Esophagus muscularis mucosa (tissue), 4 donors: ENCODE results near the gene STK39. TPM values are rescaled to one million over a fixed set of nuclear protein-coding genes. Genes with fewer than 3 reads are reported as not detected.

Source experiments
- DNase-seq: peaks from one replicate; pipeline ENCODE4 v3.0.0-alpha.2; 2017; ENCODE audit errors: extremely low spot score
- H3K27ac ChIP-seq, 4 donors: fragments of 200-600 bp; sonication (generic); replicated peaks in 1 of 4; 1 replicate in 3 of 4; 2 replicates in 1 of 4; pipeline ENCODE4 v1.5.1; 2016 to 2019; ENCODE audit warnings: mild to moderate bottlenecking in 1 of 4
- H3K27me3 ChIP-seq, 4 donors: fragments of 200-600 bp; sonication (generic); one replicate each; pipeline versions ENCODE4 v1.5.1 to v1.6.0; 2016 to 2019
- H3K36me3 ChIP-seq, 4 donors: fragments of 200-600 bp; sonication (generic); one replicate each; pipeline ENCODE4 v1.5.1; 2016 to 2019
- H3K4me1 ChIP-seq, 4 donors: fragments of 200-600 bp; sonication (generic); one replicate each; pipeline ENCODE4 v1.5.1; 2016 to 2019
- H3K4me3 ChIP-seq, 4 donors: fragments of 200-600 bp; sonication (generic); 1 replicate in 2 of 4; 2 replicates in 2 of 4; pipeline ENCODE4 v1.5.1; 2016 to 2019; ENCODE audit warnings: mild to moderate bottlenecking in 4 of 4, moderate library complexity in 1 of 4
- H3K9me3 ChIP-seq, 4 donors: fragments of 200-600 bp; sonication (generic); 1 replicate in 3 of 4; 2 replicates in 1 of 4; pipeline ENCODE4 v1.5.1; 2016 to 2019
- EP300 ChIP-seq: sonication (generic); formaldehyde crosslinking; IDR thresholded peaks from one replicate; pipeline ENCODE4 v1.6.1; 2017; ENCODE audit warnings: antibody characterized with exemption
- POLR2A ChIP-seq: fragments of 450-650 bp; IDR thresholded peaks from one replicate; pipeline ENCODE4 v1.6.1; 2017; ENCODE audit warnings: antibody characterized with exemption, moderate library complexity, mild to moderate bottlenecking, low read depth
- POLR2AphosphoS5 ChIP-seq, 2 donors: sonication (generic); formaldehyde crosslinking; IDR thresholded peaks; one replicate each; pipeline ENCODE4 v1.6.1; 2017; ENCODE audit warnings: antibody characterized with exemption in 2 of 2
- WGBS: methylation state at CpG from one replicate; pipeline ENCODE4 v1.1.5; 2018; 5-methylcytosine and 5-hydroxymethylcytosine counted together
- intact Hi-C: fragments of 100-400 bp; cut with DNase I; formaldehyde crosslinking; loops from one replicate; pipeline ENCODE4 v1.15.1; 2023
- total RNA-seq, 4 donors: library from RNA; depleted of rRNA; stranded (reverse); fragments of >200 nt; gene quantifications; one replicate each; pipeline versions ENCODE4 v1.1.0 to v1.2.1, GENCODE V29; 2016
- TF ChIP-seq, protein P1 (sequence below), 3 experiments: fragments of 200-600 bp in 2 of 3; fragments of 450-650 bp in 1 of 3; sonication (generic) in 2 of 3; IDR thresholded peaks; one replicate each; pipeline ENCODE4 v1.5.1; 2017 to 2019; ENCODE audit warnings: antibody characterized with exemption in 3 of 3, mild to moderate bottlenecking in 2 of 3, moderate library complexity in 1 of 3

STK39 gene
- total RNA-seq, 4 donors from 2014 or later = 32.5 to 49.1 (median 41.5) TPM

DNA sequence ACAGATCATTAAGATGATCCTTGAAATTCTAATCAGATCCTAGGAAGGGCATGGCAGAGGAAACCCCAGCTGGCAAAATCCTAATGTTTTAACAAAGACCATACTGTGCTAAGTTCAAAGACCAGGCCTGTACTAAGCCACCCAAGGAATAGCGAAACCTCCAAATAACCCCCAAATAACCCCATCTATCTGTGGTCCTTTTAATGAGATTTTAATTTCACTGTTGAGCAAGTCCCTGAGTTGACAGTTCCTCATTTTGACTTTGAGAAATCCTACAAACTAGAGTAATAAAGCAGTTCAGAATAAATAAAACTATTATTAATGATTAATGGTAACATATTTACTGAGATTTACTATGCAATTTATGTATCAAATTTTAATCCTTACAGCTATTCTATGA is 259.8 kb downstream of the STK39 start:
- Histone ChIP-seq H3K9me3 (no peaks in the 10 kb centered on the region), H3K27me3 (no peaks in the 10 kb centered on the region), H3K4me3 (no peak overlapping the region), H3K4me1 (peaks cover 0 to 17% (median 12%) of the 10 kb centered on the region in 4 donors), H3K27ac (no peak overlapping the region), H3K36me3 (peaks cover 0 to 10% (median 5%) of the 10 kb centered on the region in 4 donors)
- intact Hi-C loops = no loop called here
- peak; percentile 72 for DNase-seq
- no peak for TF ChIP-seq POLR2AphosphoS5 (IDR thresholded peaks at IDR 0.05)
- no peak for TF ChIP-seq EP300
- TF ChIP-seq, protein P1, sequence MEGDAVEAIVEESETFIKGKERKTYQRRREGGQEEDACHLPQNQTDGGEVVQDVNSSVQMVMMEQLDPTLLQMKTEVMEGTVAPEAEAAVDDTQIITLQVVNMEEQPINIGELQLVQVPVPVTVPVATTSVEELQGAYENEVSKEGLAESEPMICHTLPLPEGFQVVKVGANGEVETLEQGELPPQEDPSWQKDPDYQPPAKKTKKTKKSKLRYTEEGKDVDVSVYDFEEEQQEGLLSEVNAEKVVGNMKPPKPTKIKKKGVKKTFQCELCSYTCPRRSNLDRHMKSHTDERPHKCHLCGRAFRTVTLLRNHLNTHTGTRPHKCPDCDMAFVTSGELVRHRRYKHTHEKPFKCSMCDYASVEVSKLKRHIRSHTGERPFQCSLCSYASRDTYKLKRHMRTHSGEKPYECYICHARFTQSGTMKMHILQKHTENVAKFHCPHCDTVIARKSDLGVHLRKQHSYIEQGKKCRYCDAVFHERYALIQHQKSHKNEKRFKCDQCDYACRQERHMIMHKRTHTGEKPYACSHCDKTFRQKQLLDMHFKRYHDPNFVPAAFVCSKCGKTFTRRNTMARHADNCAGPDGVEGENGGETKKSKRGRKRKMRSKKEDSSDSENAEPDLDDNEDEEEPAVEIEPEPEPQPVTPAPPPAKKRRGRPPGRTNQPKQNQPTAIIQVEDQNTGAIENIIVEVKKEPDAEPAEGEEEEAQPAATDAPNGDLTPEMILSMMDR (IDR thresholded peaks at IDR 0.05) = no peak
- TF ChIP-seq POLR2A = no peak
- 92% methylated on average over 1 of the region's 1 CpG for WGBS

GRCh38 chr2:167987026-167987425 is 260.4 kb downstream of the STK39 start:
- H3K27ac ChIP-seq = no peak overlapping the region
- intact Hi-C loops = no loop called here
- peaks cover 0 to 17% (median 12%) of the 10 kb centered on the region in 4 donors for H3K4me1 ChIP-seq
- H3K36me3 ChIP-seq = peaks cover 0 to 10% (median 5%) of the 10 kb centered on the region in 4 donors
- WGBS = 96% methylated on average over 6 of the region's 6 CpGs
- H3K27me3 ChIP-seq = no peaks in the 10 kb centered on the region
- H3K4me3 ChIP-seq = no peak overlapping the region
- H3K9me3 ChIP-seq = no peaks in the 10 kb centered on the region
- TF ChIP-seq EP300 (no peak), POLR2A (no peak), POLR2AphosphoS5 (IDR thresholded peaks at IDR 0.05) (no peak)
- TF ChIP-seq, protein P1 (IDR thresholded peaks at IDR 0.05) = no peak
- DNase-seq = peak; percentile 26

DNA sequence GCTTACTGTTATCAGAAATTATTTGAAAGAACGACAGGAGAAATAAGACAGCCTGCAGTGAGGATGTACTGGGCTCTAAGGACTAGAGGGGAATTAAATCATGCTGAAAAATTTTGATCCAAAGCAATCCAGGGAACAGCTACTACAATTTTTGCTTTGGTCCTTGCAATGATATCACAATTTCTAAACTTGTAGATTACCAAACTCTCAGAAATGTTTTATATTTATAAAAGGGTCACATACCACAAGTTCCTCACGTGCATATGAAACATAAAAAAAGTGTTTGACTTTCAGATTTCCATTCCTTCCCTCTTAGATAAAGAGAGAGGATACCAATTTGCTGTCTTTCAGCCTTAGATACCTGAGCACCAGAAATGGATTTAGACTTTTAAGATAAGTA is 261.2 kb downstream of the STK39 start:
- Histone ChIP-seq H3K27me3 (no peaks in the 10 kb centered on the region), H3K4me3 (no peak overlapping the region), H3K9me3 (no peaks in the 10 kb centered on the region), H3K36me3 (peaks cover 0 to 10% (median 5%) of the 10 kb centered on the region in 4 donors), H3K27ac (no peak overlapping the region), H3K4me1 (peaks cover 0 to 17% (median 12%) of the 10 kb centered on the region in 4 donors)
- intact Hi-C loops = no loop called here
- TF ChIP-seq POLR2A (no peak), EP300 (no peak), POLR2AphosphoS5 (IDR thresholded peaks at IDR 0.05) (no peak)
- TF ChIP-seq, protein P1 (IDR thresholded peaks at IDR 0.05) = no peak
- WGBS = 42% methylated on average over 2 of the region's 2 CpGs
- DNase-seq = no peak

- Histone ChIP-seq H3K36me3 (peaks cover 0 to 10% (median 5%) of the 10 kb centered on the region in 4 donors), H3K27ac (no peak overlapping the region), H3K9me3 (no peaks in the 10 kb centered on the region), H3K27me3 (no peaks in the 10 kb centered on the region), H3K4me1 (peaks cover 0 to 15% (median 11%) of the 10 kb centered on the region in 4 donors), H3K4me3 (no peak overlapping the region)
- no peak for DNase-seq
- TF ChIP-seq POLR2A = no peak
- no peak for TF ChIP-seq EP300
- TF ChIP-seq, protein P1 (IDR thresholded peaks at IDR 0.05) = no peak
- TF ChIP-seq POLR2AphosphoS5 (IDR thresholded peaks at IDR 0.05) = no peak
- intact Hi-C loops = no loop called here
- 96% methylated on average over 5 of the region's 5 CpGs for WGBS
Observed at GRCh38 chr2:167981945-167982344, 265.4 kb downstream of the STK39 start.

DNA sequence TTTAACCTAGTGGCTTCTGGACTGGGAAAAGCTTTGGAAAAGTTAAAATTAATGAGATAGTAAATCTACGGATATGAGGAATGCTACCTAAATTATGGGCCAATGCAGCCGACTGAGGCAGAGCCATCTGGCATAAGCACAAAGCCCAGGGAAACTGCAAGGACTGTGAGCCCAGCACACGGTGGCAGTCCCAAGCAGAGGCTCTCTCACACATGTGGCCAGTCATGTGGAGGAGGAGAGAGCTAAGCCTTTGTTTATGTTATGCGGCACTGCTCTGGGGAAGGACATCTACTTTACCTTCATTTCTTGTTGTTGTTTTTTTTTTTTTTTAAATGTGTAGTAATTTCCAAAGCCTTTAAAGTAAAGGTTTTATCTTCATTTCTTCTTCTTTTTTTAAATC is 267.0 kb downstream of the STK39 start:
- DNase-seq = no peak
- no peak overlapping the region for H3K27ac ChIP-seq
- no peak overlapping the region for H3K4me3 ChIP-seq
- peaks cover 0 to under 1% (median 0%) of the 10 kb centered on the region in 4 donors for H3K4me1 ChIP-seq
- no peaks in the 10 kb centered on the region for H3K27me3 ChIP-seq
- 90% methylated on average over 4 of the region's 4 CpGs for WGBS
- no peaks in the 10 kb centered on the region for H3K9me3 ChIP-seq
- peaks cover 0 to 10% (median 5%) of the 10 kb centered on the region in 4 donors for H3K36me3 ChIP-seq
- intact Hi-C loops = no loop called here
- TF ChIP-seq POLR2A = no peak
- TF ChIP-seq POLR2AphosphoS5 (IDR thresholded peaks at IDR 0.05) = no peak
- no peak for TF ChIP-seq EP300
- TF ChIP-seq, protein P1 (IDR thresholded peaks at IDR 0.05) = no peak
